Endometrial microvascular endothelial cells (primary cell): ENCODE measurements around the gene MAPK8. TPM values are rescaled to one million over a fixed set of nuclear protein-coding genes. Genes with fewer than 3 reads are reported as not detected.

Source experiments
- in situ Hi-C: cut with HindIII; loops from 2 replicates; pipeline ENCODE4 v1.10.0; 2017; ENCODE audit warnings: low sequenced_read_pairs, low pct_unique_long_range_greater_than_20kb; ENCODE audit errors: inconsistent ontology term
- total RNA-seq: library from RNA; depleted of rRNA; stranded (reverse); fragments of >200 nt; gene quantifications from one replicate; pipeline ENCODE4 v1.2.3, GENCODE V29; 2015; ENCODE audit errors: inconsistent ontology term

MAPK8 gene
- total RNA-seq, 1 donor from 2014 or later: 56.9 TPM

- in situ Hi-C loops: no loop called here
Observed at GRCh38 chr10:48289501-48290238, 16.8 kb upstream of the MAPK8 start.

GRCh38 chr10:48290286-48290685 is 16.2 kb upstream of the MAPK8 start:
- in situ Hi-C loops: no loop called here

GRCh38 chr10:48291190-48291589 is 15.3 kb upstream of the MAPK8 start:
- in situ Hi-C loops: no loop called here

GRCh38 chr10:48292616-48293015 is 13.9 kb upstream of the MAPK8 start:
- in situ Hi-C loops: no loop called here

GRCh38 chr10:48294431-48294830 is 12.0 kb upstream of the MAPK8 start:
- in situ Hi-C loops: no loop called here

GRCh38 chr10:48296576-48297098 is 9.8 kb upstream of the MAPK8 start:
- in situ Hi-C loops: no loop called here

GRCh38 chr10:48299066-48299465 is 7.4 kb upstream of the MAPK8 start:
- in situ Hi-C loops: no loop called here

GRCh38 chr10:48299692-48300091 is 6.8 kb upstream of the MAPK8 start:
- in situ Hi-C loops: no loop called here

GRCh38 chr10:48300556-48300955 is 5.9 kb upstream of the MAPK8 start:
- in situ Hi-C loops: no loop called here

- in situ Hi-C loops: no loop called here
Observed at GRCh38 chr10:48302515-48303476, 3.7 kb upstream of the MAPK8 start.

- in situ Hi-C loops: no loop called here
Observed at GRCh38 chr10:48305905-48306264, 592 bp upstream of the MAPK8 start.

- in situ Hi-C loops: no loop called here
Observed at GRCh38 chr10:48306870-48307710, 613 bp downstream of the MAPK8 start.

- in situ Hi-C loops: no loop called here
Observed at GRCh38 chr10:48307711-48308018, 1.2 kb downstream of the MAPK8 start.

GRCh38 chr10:48309711-48310226 is 3.3 kb downstream of the MAPK8 start:
- in situ Hi-C loops: no loop called here

GRCh38 chr10:48314107-48314506 is 7.6 kb downstream of the MAPK8 start:
- in situ Hi-C loops: no loop called here

- in situ Hi-C loops: no loop called here
Observed at GRCh38 chr10:48316236-48316635, 9.8 kb downstream of the MAPK8 start.

GRCh38 chr10:48317321-48317990 is 11.0 kb downstream of the MAPK8 start:
- in situ Hi-C loops: no loop called here

- in situ Hi-C loops: no loop called here
Observed at GRCh38 chr10:48322017-48322416, 15.5 kb downstream of the MAPK8 start.
